GM18873 (cell line): ENCODE data around the gene OR7E24.
"Not testable (repeated sequence)": the region's sequence is repeated elsewhere in the genome, so short reads cannot be mapped to it uniquely, and the experiment has no call there.

ENCODE experiments used
- ATAC-seq: cut with Tn5 transposase; IDR thresholded peaks from one replicate; pipeline ENCODE4 v1.9.1; 2021; ENCODE audit warnings: mild to moderate bottlenecking, moderate library complexity, moderate number of reproducible peaks; ENCODE audit not compliant: unreplicated experiment, low FRiP score

Gene OR7E24

DNA sequence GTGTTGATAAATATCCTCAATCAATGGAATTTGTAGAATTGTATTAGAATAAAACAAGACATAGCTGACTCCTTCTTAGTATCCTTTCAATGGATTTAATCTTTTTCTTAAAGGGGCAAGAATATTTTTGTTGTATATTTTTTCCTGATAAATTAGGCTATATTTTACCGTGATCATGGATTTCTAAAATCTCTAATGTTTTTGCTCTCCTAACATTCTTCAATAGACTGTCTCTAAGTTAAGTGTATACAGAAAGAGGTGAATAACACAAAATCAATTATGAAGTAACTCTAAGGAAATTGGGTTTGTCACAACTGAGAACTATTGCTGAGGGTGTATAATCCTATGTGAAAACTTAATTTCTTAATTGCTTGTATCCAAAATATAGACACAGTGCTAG is at the start of gene OR7E24:
Gene OR7E24 (plus strand): TSS at position 301 of the 400 bp plus-strand sequence. CDS start 114 bp downstream, outside the sequence.
- no peak for ATAC-seq

GRCh38 chr19:9205501-9206113 is 45.1 kb upstream of the OR7E24 start:
- ATAC-seq: no peak

DNA sequence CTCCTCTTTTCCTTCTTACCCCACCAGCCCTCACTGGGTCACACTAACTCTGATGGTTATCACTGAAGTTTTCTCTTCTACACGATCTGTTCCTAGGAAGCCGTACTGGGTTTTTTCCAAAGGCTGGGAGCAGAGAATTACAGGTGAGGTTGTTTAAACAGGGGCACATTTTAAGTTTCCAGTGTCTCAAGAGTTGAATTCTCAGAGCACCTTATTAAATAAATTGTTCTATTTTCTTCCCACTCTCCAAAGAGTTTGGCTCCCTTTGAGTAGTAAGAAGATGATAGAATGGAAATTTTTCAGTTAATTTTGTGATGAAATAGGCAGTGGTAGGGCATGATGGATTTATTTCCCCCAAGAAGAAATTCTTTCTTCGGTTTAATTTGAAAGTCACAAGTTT is 31.2 kb upstream of the OR7E24 start, which contains the start of gene OR7D4:
Gene OR7D4 (minus strand): TSS at position 101 of the 400 bp plus-strand sequence. CDS start 4,752 bp downstream, outside the sequence.
- ATAC-seq: no peak

GRCh38 chr19:9251236-9251635 is 506 bp downstream of the OR7E24 start:
- ATAC-seq: no peak

DNA sequence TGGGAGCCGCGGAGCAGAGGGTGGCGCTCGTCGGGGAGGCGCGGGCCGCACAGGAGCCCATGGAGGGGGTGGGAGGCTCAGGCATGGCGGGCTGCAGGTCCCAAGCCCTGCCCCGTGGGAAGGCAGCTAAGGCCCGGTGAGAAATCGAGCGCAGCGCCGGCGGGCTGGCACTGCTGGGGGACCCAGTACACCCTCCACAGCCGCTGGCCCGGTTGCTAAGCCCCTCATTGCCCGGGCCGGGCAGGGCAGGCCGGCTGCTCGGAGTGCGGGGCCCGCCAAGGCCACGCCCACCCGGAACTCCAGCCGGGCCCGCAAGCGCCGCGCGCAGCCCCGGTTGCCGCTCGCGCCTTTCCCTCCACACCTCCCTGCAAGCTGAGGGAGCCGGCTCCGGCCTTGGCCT is 32.8 kb downstream of the OR7E24 start:
- ATAC-seq: not testable (repeated sequence)

GRCh38 chr19:9289231-9289884 is 38.6 kb downstream of the OR7E24 start:
- no peak for ATAC-seq

DNA sequence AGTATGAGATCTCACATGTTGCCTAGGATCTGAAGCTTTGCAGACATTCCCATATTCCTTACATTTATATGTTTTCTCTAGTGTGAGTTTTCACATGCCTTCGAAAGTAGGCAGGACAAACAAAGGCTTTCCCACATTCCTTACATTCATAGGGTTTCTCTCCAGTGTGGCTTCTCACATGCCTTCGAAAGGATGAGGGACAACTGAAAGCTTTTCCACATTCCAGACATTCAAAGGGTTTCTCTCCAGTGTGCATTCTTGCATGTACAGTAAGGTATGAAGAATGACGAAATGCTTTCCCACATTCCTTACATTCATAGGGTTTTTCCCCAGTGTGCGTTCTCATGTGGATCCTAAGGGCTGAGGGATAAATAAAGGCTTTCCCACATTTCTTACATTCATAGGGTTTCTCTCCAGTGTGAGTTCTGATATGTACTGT is 44.7 kb downstream of the OR7E24 start:
- no peak for ATAC-seq

DNA sequence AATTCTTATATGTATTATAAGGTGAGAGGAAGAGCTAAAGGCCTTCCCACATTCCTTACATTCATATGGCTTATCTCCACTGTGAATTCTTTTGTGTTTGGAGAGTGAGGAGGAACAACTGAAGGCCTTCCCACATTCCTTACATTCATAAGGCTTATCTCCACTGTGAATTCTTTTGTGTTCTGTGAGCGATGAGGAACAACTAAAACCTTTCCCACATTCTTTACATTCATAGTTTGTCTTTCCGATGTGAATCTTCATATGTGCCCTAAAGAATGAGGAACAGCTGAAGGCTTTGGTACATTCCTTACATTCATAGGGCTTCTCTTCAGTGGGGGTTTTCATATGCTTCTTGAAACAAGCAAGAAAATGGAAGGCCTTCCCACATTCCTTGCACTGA is 45.6 kb downstream of the OR7E24 start:
- ATAC-seq: no peak
